HK-2 (cell line): ENCODE measurements around the gene RSF1.

Source experiments
- DNase-seq: peaks from one replicate; pipeline ENCODE4 v3.0.0-alpha.2; 2018; ENCODE audit not compliant: unreplicated experiment

RSF1 gene

GRCh38 chr11:77611921-77612320, 208.6 kb downstream of the RSF1 start:
- no peak for DNase-seq
